H1 (cell line): ENCODE data around the gene IYD. TPM values are rescaled to one million over a fixed set of nuclear protein-coding genes. Genes with fewer than 3 reads are reported as not detected.

Experiments
- CTCF ChIA-PET: fragments of 300-600 bp; sonication (Branson Sonifier 250); formaldehyde crosslinking; loops from one replicate; lab custom pipeline; 2021; ENCODE audit not compliant: partially characterized antibody; lab: Charles Lee
- POLR2A ChIA-PET: fragments of 300-600 bp; sonication (Branson Sonifier 250); formaldehyde crosslinking; loops from one replicate; lab custom pipeline; 2021; ENCODE audit warnings: inconsistent platforms; ENCODE audit not compliant: partially characterized antibody; lab: Charles Lee
- DNase-seq, 2 experiments: peaks; one replicate each; pipeline versions ENCODE4 v3.0.0 to v3.0.0-alpha.2; 2010 to 2022; ENCODE audit warnings: low spot score in 2 of 2, low read depth in 1 of 2, mixed read lengths in 1 of 2
- FAIRE-seq: peaks from 2 replicates; lab custom pipeline; 2011; peaks lifted over from hg19 to GRCh38; lab: Jason Lieb, UNC
- H2AFZ ChIP-seq: 2 replicates; pipeline ENCODE4 v1.8.1; 2012; ENCODE audit warnings: low read length, inconsistent platforms
- H2AK5ac ChIP-seq: 2 replicates; pipeline ENCODE4 v1.6.1; 2013; ENCODE audit warnings: low read depth, low read length
- H2BK120ac ChIP-seq: replicated peaks from 2 replicates; pipeline ENCODE3; 2013; ENCODE audit warnings: low read depth, low read length, inconsistent platforms
- H2BK12ac ChIP-seq: 2 replicates; pipeline ENCODE4 v1.6.1; 2013; ENCODE audit warnings: low read depth, low read length
- H2BK15ac ChIP-seq: 2 replicates; pipeline ENCODE4 v1.6.1; 2013; ENCODE audit warnings: low read length
- H2BK20ac ChIP-seq: 2 replicates; pipeline ENCODE4 v1.6.1; 2013; ENCODE audit warnings: low read length
- H2BK5ac ChIP-seq: 2 replicates; pipeline ENCODE4 v1.6.1; 2013; ENCODE audit warnings: low read depth, low read length
- H3K14ac ChIP-seq: 2 replicates; pipeline ENCODE4 v1.6.1; 2013; ENCODE audit warnings: inconsistent platforms; ENCODE audit not compliant: insufficient read length
- H3K18ac ChIP-seq: 2 replicates; pipeline ENCODE4 v1.6.1; 2013; ENCODE audit warnings: low read length; ENCODE audit errors: extremely low read depth
- H3K23ac ChIP-seq: 2 replicates; pipeline ENCODE4 v1.6.1; 2013; ENCODE audit warnings: inconsistent platforms; ENCODE audit not compliant: insufficient read length
- H3K23me2 ChIP-seq: 2 replicates; pipeline ENCODE4 v1.6.1; 2013; ENCODE audit warnings: low read depth, low read length
- H3K27ac ChIP-seq: 2 replicates; pipeline ENCODE4 v1.6.1; 2011; ENCODE audit warnings: low read depth, low read length, inconsistent platforms
- H3K27me3 ChIP-seq, 4 experiments: replicated peaks in 1 of 4; 1 replicate in 1 of 4; 2 replicates in 3 of 4; pipeline versions ENCODE4 v1.6.1 to v1.8.1; 2011 to 2013; ENCODE audit warnings: low read length in 3 of 4, mild to moderate bottlenecking in 3 of 4, inconsistent platforms in 2 of 4, mixed read lengths in 2 of 4, moderate library complexity in 1 of 4; ENCODE audit not compliant: control insufficient read depth in 3 of 4, insufficient read depth in 3 of 4; ENCODE audit errors: extremely low read depth in 1 of 4
- H3K36me3 ChIP-seq, 4 experiments: 2 replicates each; pipeline versions ENCODE4 v1.6.1 to v1.8.1; 2011 to 2013; ENCODE audit warnings: mild to moderate bottlenecking in 4 of 4, low read length in 3 of 4, moderate library complexity in 2 of 4, control low read depth in 1 of 4, inconsistent platforms in 1 of 4; ENCODE audit not compliant: insufficient read depth in 4 of 4, control insufficient read depth in 2 of 4
- H3K4ac ChIP-seq: replicated peaks from 2 replicates; pipeline ENCODE3; 2013; ENCODE audit warnings: low read length, low read depth, mixed read lengths, inconsistent platforms; ENCODE audit not compliant: insufficient read length
- H3K4me1 ChIP-seq, 4 experiments: replicated peaks in 1 of 4; 1 replicate in 1 of 4; 2 replicates in 3 of 4; pipeline versions ENCODE4 v1.6.1 to v1.8.1; 2011 to 2013; ENCODE audit warnings: low read length in 3 of 4, inconsistent platforms in 2 of 4, mixed read lengths in 1 of 4; ENCODE audit not compliant: insufficient read depth in 4 of 4, control insufficient read depth in 3 of 4
- H3K4me2 ChIP-seq, 2 experiments: 2 replicates each; pipeline versions ENCODE4 v1.6.1 to v1.8.1; 2011 to 2013; ENCODE audit warnings: low read depth in 2 of 2, low read length in 2 of 2, control low read depth in 1 of 2, inconsistent platforms in 1 of 2, mild to moderate bottlenecking in 1 of 2; ENCODE audit not compliant: insufficient read depth in 1 of 2
- H3K4me3 ChIP-seq, 4 experiments: fragments of 200-600, 300-600 bp in 1 of 4; sonication (generic), shearing (Covaris generic), sonication (Bioruptor Twin) in 1 of 4; 2 replicates each; pipeline versions ENCODE4 v1.5.1 to v1.8.1; 2011 to 2016; ENCODE audit warnings: low read length in 4 of 4, low read depth in 3 of 4, control low read depth in 2 of 4, inconsistent platforms in 2 of 4, mild to moderate bottlenecking in 2 of 4, mixed read lengths in 1 of 4, moderate library complexity in 1 of 4; ENCODE audit not compliant: insufficient read depth in 2 of 4; ENCODE audit errors: extremely low read depth in 1 of 4
- H3K56ac ChIP-seq: replicated peaks from 2 replicates; pipeline ENCODE3; 2013; ENCODE audit warnings: low read depth, mild to moderate bottlenecking, mixed read lengths, low read length, inconsistent platforms; ENCODE audit not compliant: insufficient read length
- H3K79me1 ChIP-seq: 2 replicates; pipeline ENCODE4 v1.6.1; 2013; ENCODE audit warnings: low read depth, low read length, control low read depth
- H3K79me2 ChIP-seq, 2 experiments: 2 replicates each; pipeline versions ENCODE4 v1.6.1 to v1.8.1; 2012 to 2013; ENCODE audit warnings: low read length in 2 of 2, mild to moderate bottlenecking in 2 of 2, inconsistent platforms in 1 of 2; ENCODE audit not compliant: insufficient read depth in 2 of 2, control insufficient read depth in 1 of 2
- H3K9ac ChIP-seq, 4 experiments: replicated peaks in 1 of 4; 1 replicate in 1 of 4; 2 replicates in 3 of 4; pipeline versions ENCODE4 v1.6.1 to v1.8.1; 2011 to 2013; ENCODE audit warnings: low read depth in 3 of 4, low read length in 3 of 4, control low read depth in 2 of 4, mild to moderate bottlenecking in 2 of 4, moderate library complexity in 2 of 4, inconsistent platforms in 1 of 4; ENCODE audit errors: extremely low read depth in 1 of 4
- H3K9me3 ChIP-seq, 2 experiments: 2 replicates each; pipeline versions ENCODE4 v1.6.1 to v1.8.1; 2012 to 2013; ENCODE audit warnings: mild to moderate bottlenecking in 2 of 2, moderate library complexity in 2 of 2, control low read depth in 1 of 2, inconsistent platforms in 1 of 2, low read depth in 1 of 2, low read length in 1 of 2, mixed read lengths in 1 of 2; ENCODE audit not compliant: insufficient read depth in 2 of 2
- H4K20me1 ChIP-seq, 2 experiments: replicated peaks in 1 of 2; 2 replicates each; pipeline versions ENCODE3 to v1.8.1; 2011 to 2013; ENCODE audit warnings: inconsistent platforms in 2 of 2, low read length in 2 of 2, mild to moderate bottlenecking in 1 of 2; ENCODE audit not compliant: insufficient read depth in 2 of 2, control insufficient read depth in 1 of 2
- H4K5ac ChIP-seq: 2 replicates; pipeline ENCODE4 v1.6.1; 2013; ENCODE audit warnings: low read length, low read depth, mixed read lengths, inconsistent platforms; ENCODE audit not compliant: insufficient read length
- H4K8ac ChIP-seq: 2 replicates; pipeline ENCODE4 v1.8.0; 2013; ENCODE audit warnings: mild to moderate bottlenecking, moderate library complexity, low read length, inconsistent platforms; ENCODE audit not compliant: insufficient read depth; ENCODE audit errors: extremely low read depth
- H4K91ac ChIP-seq: replicated peaks from 2 replicates; pipeline ENCODE3; 2013; ENCODE audit warnings: low read length, mixed read lengths, inconsistent platforms; ENCODE audit not compliant: insufficient read length
- CHD2 ChIP-seq: IDR thresholded peaks from 2 replicates; pipeline ENCODE4 v1.6.1; 2012; ENCODE audit warnings: low read length, improper control_type of control experiment
- GABPA ChIP-seq: IDR thresholded peaks from 2 replicates; pipeline ENCODE4 v1.6.1; 2011; ENCODE audit warnings: mild to moderate bottlenecking, low read length, moderate library complexity, borderline replicate concordance; ENCODE audit not compliant: insufficient read depth
- HDAC2 ChIP-seq, 2 experiments: fragments of 300-600 bp in 1 of 2; sonication (generic) in 1 of 2; IDR thresholded peaks; 2 replicates each; pipeline ENCODE4 v1.6.1; 2011 to 2012; ENCODE audit warnings: low read depth in 2 of 2, low read length in 2 of 2, mild to moderate bottlenecking in 2 of 2, moderate library complexity in 2 of 2, borderline replicate concordance in 1 of 2, inconsistent platforms in 1 of 2
- POLR2A ChIP-seq, 2 experiments: IDR thresholded peaks; 1 replicate in 1 of 2; 2 replicates in 1 of 2; pipeline ENCODE4 v1.6.1; 2011; ENCODE audit warnings: low read depth in 2 of 2, low read length in 2 of 2, mild to moderate bottlenecking in 2 of 2; ENCODE audit errors: control extremely low read depth in 1 of 2
- POU5F1 ChIP-seq: IDR thresholded peaks from 2 replicates; pipeline ENCODE4 v1.6.1; 2011; ENCODE audit warnings: low read depth, mild to moderate bottlenecking, low read length, moderate library complexity
- RNF2 ChIP-seq: fragments of 200-900, 300-1000 bp; sonication (generic); IDR thresholded peaks from 2 replicates; pipeline ENCODE4 v1.7.1; 2016; ENCODE audit warnings: borderline replicate concordance, low read depth, mild to moderate bottlenecking, antibody characterized with exemption, low read length; ENCODE audit not compliant: poor library complexity, severe bottlenecking; ENCODE audit errors: missing control alignments
- TBP ChIP-seq: IDR thresholded peaks from 2 replicates; pipeline ENCODE4 v1.6.1; 2011; ENCODE audit warnings: low read depth, low read length, improper control_type of control experiment
- WGBS, 2 experiments: shearing (Covaris generic) in 1 of 2; methylation state at CpG; one replicate each; pipeline versions ENCODE4 v1.1.6 to v1.1.7; 2013 to 2015; ENCODE audit warnings: low lambda C conversion rate in 2 of 2, mixed read lengths in 2 of 2, inconsistent platforms in 1 of 2, low coverage in 1 of 2, missing lambda C conversion rate in 1 of 2; ENCODE audit not compliant: insufficient replicate concordance in 2 of 2, insufficient coverage in 1 of 2, insufficient read length in 1 of 2; ENCODE audit errors: extremely low coverage in 1 of 2, missing lambda C conversion rate in 1 of 2; 5-methylcytosine and 5-hydroxymethylcytosine counted together
- long read RNA-seq, 2 experiments: library from RNA in 1 of 2; library from capped mRNA in 1 of 2; stranded (forward); transcript quantifications; one replicate each; pipeline ENCODE4 v2.0.0, GENCODE V29; 2021; ENCODE audit warnings: inconsistent platforms in 1 of 2
- polyA minus RNA-seq, 3 experiments: library from RNA; depleted of rRNA, polyadenylated mRNA; stranded (reverse); fragments of >200 nt; gene quantifications; 1 replicate in 2 of 3; 2 replicates in 1 of 3; pipeline ENCODE4 v1.2.3, GENCODE V29; 2011
- polyA plus RNA-seq, 7 experiments: library from polyadenylated mRNA; depleted of rRNA in 3 of 7; stranded (reverse) in 5 of 7; unstranded in 2 of 7; fragments of >200 nt in 5 of 7; fragments of 200-250 nt in 2 of 7; gene quantifications; 1 replicate in 5 of 7; 2 replicates in 1 of 7; 4 replicates in 1 of 7; pipeline versions ENCODE4 v1.2.1 to v1.2.3, GENCODE V29; 2011 to 2013; ENCODE audit warnings: missing spikeins in 2 of 7, mixed read lengths in 2 of 7
- total RNA-seq: library from RNA; stranded (reverse); fragmentation: NEBNext Ultra II Directional; extraction: Animal tissue kit (Norgen Biotek cat#: 25700); gene quantifications from 2 replicates; pipeline ENCODE4 v1.2.1, GENCODE V29; 2021
- TF ChIP-seq, protein P1 (sequence below): IDR thresholded peaks from 2 replicates; pipeline ENCODE4 v1.6.1; 2012; ENCODE audit warnings: low read length, inconsistent platforms

Gene IYD, protein sequence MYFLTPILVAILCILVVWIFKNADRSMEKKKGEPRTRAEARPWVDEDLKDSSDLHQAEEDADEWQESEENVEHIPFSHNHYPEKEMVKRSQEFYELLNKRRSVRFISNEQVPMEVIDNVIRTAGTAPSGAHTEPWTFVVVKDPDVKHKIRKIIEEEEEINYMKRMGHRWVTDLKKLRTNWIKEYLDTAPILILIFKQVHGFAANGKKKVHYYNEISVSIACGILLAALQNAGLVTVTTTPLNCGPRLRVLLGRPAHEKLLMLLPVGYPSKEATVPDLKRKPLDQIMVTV
- total RNA-seq = not detected in 2 replicates
- not detected in 2 replicates for polyA plus RNA-seq (2011; rRNA removed)
- polyA plus RNA-seq (2011; cell fraction: cytosol; rRNA removed) = not detected
- not detected for polyA plus RNA-seq (2011; cell fraction: nucleus; rRNA removed)
- polyA plus RNA-seq (2012, experiment 1 of 2) = not detected in 4 replicates
- not detected for polyA plus RNA-seq (2012, experiment 2 of 2)
- polyA plus RNA-seq (2013, experiment 1 of 2) = not detected
- not detected for polyA plus RNA-seq (2013, experiment 2 of 2)
- polyA minus RNA-seq (2011; rRNA and poly(A)+ RNA removed) = not detected in 2 replicates
- polyA minus RNA-seq (2011; cell fraction: cytosol; rRNA and poly(A)+ RNA removed) = not detected
- not detected for polyA minus RNA-seq (2011; cell fraction: nucleus; rRNA and poly(A)+ RNA removed)
- long read RNA-seq, experiment 1 = 0 reads
- long read RNA-seq, experiment 2 = 0 reads

DNA sequence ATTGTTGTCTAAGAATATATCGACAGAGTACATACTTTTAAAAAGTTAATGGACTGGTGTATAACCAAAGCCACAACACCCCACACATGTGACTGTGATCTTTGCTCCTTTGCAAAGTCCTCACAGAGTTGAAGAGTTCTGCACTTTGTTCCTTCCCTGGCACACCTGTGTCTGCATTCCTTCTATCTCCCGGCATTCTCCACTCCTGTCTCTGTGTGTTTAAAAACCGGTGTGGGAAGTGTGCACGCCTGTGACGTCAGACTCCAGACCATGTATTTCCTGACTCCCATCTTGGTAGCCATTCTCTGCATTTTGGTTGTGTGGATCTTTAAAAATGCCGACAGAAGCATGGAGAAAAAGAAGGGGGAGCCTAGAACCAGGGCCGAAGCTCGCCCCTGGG, at the start of gene IYD:
Gene IYD, plus strand, starts transcription at position 251 of the 400 bp plus-strand sequence. Its CDS starts 20 bp downstream, at position 271.
- Histone ChIP-seq H4K91ac (no peak within 1 kb of the TSS), H3K4me3 (no peak within 1 kb of the TSS), H4K20me1 (no peaks in the 10 kb centered on the region), H3K9me3 (no peaks in the 10 kb centered on the region), H2BK5ac (no peak within 1 kb of the TSS), H2BK12ac (no peak within 1 kb of the TSS), H3K23me2 (no peaks in the 10 kb centered on the region; the same call in 1 of the 2 replicates), H4K8ac (no peak within 1 kb of the TSS), H2BK15ac (no peak within 1 kb of the TSS), H3K14ac (no peak within 1 kb of the TSS), H3K4ac (no peak within 1 kb of the TSS), H3K9ac (no peak within 1 kb of the TSS), H3K36me3 (no peaks in the 10 kb centered on the region), H2BK120ac (no peak within 1 kb of the TSS), H3K4me2 (no peak within 1 kb of the TSS), H2AK5ac (no peak within 1 kb of the TSS), H3K4me1 (no peaks in the 10 kb centered on the region), H3K79me1 (no peaks in the 10 kb centered on the region; the same call in 1 of the 2 replicates), H2BK20ac (no peak within 1 kb of the TSS), H3K27me3 (no peaks in the 10 kb centered on the region), H3K23ac (no peak within 1 kb of the TSS), H3K27ac (no peak within 1 kb of the TSS), H2AFZ (no peak within 1 kb of the TSS), H3K79me2 (no peaks in the 10 kb centered on the region), H3K56ac (no peak within 1 kb of the TSS), H4K5ac (no peak within 1 kb of the TSS), H3K18ac (no peak within 1 kb of the TSS)
- POLR2A ChIA-PET = no interaction called here
- 94% methylated on average over 8 of the region's 8 CpGs; no CpG with 5 or more reads in 1 of the 2 experiments for WGBS, 2 experiments
- DNase-seq (no peak), FAIRE-seq (no peak)
- CTCF ChIA-PET = interaction anchor here (0.7 to 1.6 kb wide), 2 partner anchors 14 to 289 kb away, joined by 3 read pairs; no protein-coding TSS in a partner anchor
- TF ChIP-seq HDAC2 (IDR thresholded peaks at IDR 0.05; ENCODE audit: borderline replicate concordance in 1 of 2, low read depth in 2 of 2, low read length in 2 of 2) (no peak), RNF2 (no peak), GABPA (no peak), POU5F1 (no peak), POLR2A (IDR thresholded peaks at IDR 0.05; ENCODE audit: control extremely low read depth in 1 of 2, low read depth in 2 of 2, low read length in 2 of 2) (no peak), TBP (no peak), CHD2 (no peak)
- TF ChIP-seq, protein P1, sequence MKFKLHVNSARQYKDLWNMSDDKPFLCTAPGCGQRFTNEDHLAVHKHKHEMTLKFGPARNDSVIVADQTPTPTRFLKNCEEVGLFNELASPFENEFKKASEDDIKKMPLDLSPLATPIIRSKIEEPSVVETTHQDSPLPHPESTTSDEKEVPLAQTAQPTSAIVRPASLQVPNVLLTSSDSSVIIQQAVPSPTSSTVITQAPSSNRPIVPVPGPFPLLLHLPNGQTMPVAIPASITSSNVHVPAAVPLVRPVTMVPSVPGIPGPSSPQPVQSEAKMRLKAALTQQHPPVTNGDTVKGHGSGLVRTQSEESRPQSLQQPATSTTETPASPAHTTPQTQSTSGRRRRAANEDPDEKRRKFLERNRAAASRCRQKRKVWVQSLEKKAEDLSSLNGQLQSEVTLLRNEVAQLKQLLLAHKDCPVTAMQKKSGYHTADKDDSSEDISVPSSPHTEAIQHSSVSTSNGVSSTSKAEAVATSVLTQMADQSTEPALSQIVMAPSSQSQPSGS = no peak
